K562 (cell line): ENCODE data around the gene TIGD1. TPM values are rescaled to one million over a fixed set of nuclear protein-coding genes. Genes with fewer than 3 reads are reported as not detected.
A peak's percentile ranks its signal among the peaks of the same experiment; 100 is the strongest.

ENCODE experiments used
- ATAC-seq: fragments of 200-7000 bp; cut with Tn5 transposase; 3 replicates; pipeline ENCODE4 v1.9.1; 2020; ENCODE audit warnings: moderate library complexity
- BruUV-seq: library from RNA; stranded (reverse); fragments of 400-500 nt; replicated peaks from 2 replicates; lab custom pipeline; 2021; lab: Mats Ljungman, UMichigan
- CTCF ChIA-PET: fragments of 300-600 bp; formaldehyde crosslinking; extraction: SDS; loops from one replicate; lab custom pipeline; 2021; ENCODE audit warnings: low intra/inter-chr PET ratio; lab: Yijun Ruan, JAX
- POLR2A ChIA-PET: fragments of 300-600, 350-650 bp; sonication (Branson Sonifier 250); formaldehyde crosslinking; extraction: SDS; loops from one replicate; lab custom pipeline; 2021; ENCODE audit warnings: antibody characterized with exemption, inconsistent platforms; lab: Yijun Ruan, JAX
- DNase-seq, 4 experiments: peaks; one replicate each; pipeline versions ENCODE4 v3.0.0 to v3.0.0-alpha.2; 2011 to 2018; ENCODE audit warnings: low spot score in 3 of 4, mixed read lengths in 3 of 4; ENCODE audit errors: extremely low read depth in 1 of 4
- FAIRE-seq: peaks from 2 replicates; lab custom pipeline; 2011; peaks lifted over from hg19 to GRCh38; lab: Jason Lieb, UNC
- H2AFZ ChIP-seq: 2 replicates; pipeline ENCODE4 v1.6.0; 2011; ENCODE audit warnings: low read depth, low read length, control low read depth, inconsistent platforms
- H3K27ac ChIP-seq: fragments of 200-600 bp; 3 replicates; pipeline ENCODE4 v1.8.0; 2011; ENCODE audit warnings: low read depth, mild to moderate bottlenecking, control low read depth, inconsistent platforms, low read length, moderate library complexity, mixed read lengths; ENCODE audit errors: extremely low read depth
- H3K27me3 ChIP-seq, 2 experiments: fragments of 300-600 bp in 1 of 2; 2 replicates in 1 of 2; 3 replicates in 1 of 2; pipeline versions ENCODE4 v1.6.0 to v1.8.0; 2011; ENCODE audit warnings: inconsistent platforms in 2 of 2, low read length in 2 of 2, mild to moderate bottlenecking in 1 of 2, mixed read lengths in 1 of 2, moderate library complexity in 1 of 2; ENCODE audit not compliant: control insufficient read depth in 2 of 2, insufficient read depth in 2 of 2
- H3K36me3 ChIP-seq: fragments of 300-600 bp; 3 replicates; pipeline ENCODE4 v1.8.0; 2011; ENCODE audit warnings: mild to moderate bottlenecking, low read length, inconsistent platforms; ENCODE audit not compliant: control insufficient read depth, insufficient read depth
- H3K4me1 ChIP-seq, 2 experiments: fragments of 200-600 bp in 1 of 2; replicated peaks in 1 of 2; 2 replicates in 1 of 2; 3 replicates in 1 of 2; pipeline versions ENCODE4 v1.5.1 to v1.8.0; 2011; ENCODE audit warnings: inconsistent platforms in 2 of 2, low read length in 2 of 2, mild to moderate bottlenecking in 1 of 2, mixed read lengths in 1 of 2, moderate library complexity in 1 of 2; ENCODE audit not compliant: control insufficient read depth in 2 of 2, insufficient read depth in 2 of 2
- H3K4me2 ChIP-seq: 2 replicates; pipeline ENCODE4 v1.6.1; 2011; ENCODE audit warnings: low read length, control low read depth, inconsistent platforms, mixed read lengths; ENCODE audit not compliant: insufficient read depth
- H3K4me3 ChIP-seq: fragments of 200-600 bp; sonication (generic), shearing (Covaris generic); 2 replicates; pipeline ENCODE4 v1.5.1; 2016; ENCODE audit warnings: control low read depth, inconsistent platforms
- H3K79me2 ChIP-seq: fragments of 200-600 bp; 3 replicates; pipeline ENCODE4 v1.8.0; 2011; ENCODE audit warnings: low read length, inconsistent platforms; ENCODE audit not compliant: control insufficient read depth, insufficient read depth
- H3K9ac ChIP-seq, 2 experiments: 2 replicates each; pipeline versions ENCODE4 v1.6.0 to v1.6.1; 2011; ENCODE audit warnings: low read depth in 2 of 2, low read length in 2 of 2, control low read depth in 1 of 2, inconsistent platforms in 1 of 2, mild to moderate bottlenecking in 1 of 2, mixed read lengths in 1 of 2; ENCODE audit not compliant: insufficient read depth in 1 of 2
- H3K9me1 ChIP-seq: one replicate; pipeline ENCODE4 v1.6.0; 2011; ENCODE audit warnings: inconsistent platforms, mild to moderate bottlenecking, low read length, moderate library complexity; ENCODE audit not compliant: control insufficient read depth, insufficient read depth
- H3K9me3 ChIP-seq: replicated peaks from 2 replicates; pipeline ENCODE4 v1.5.1; 2011; ENCODE audit warnings: low read depth, low read length, inconsistent platforms; ENCODE audit not compliant: control insufficient read depth, insufficient read depth
- H4K20me1 ChIP-seq: replicated peaks from 2 replicates; pipeline ENCODE4 v1.6.1; 2011; ENCODE audit warnings: low read length, inconsistent platforms, mixed read lengths; ENCODE audit not compliant: control insufficient read depth, insufficient read depth
- ATF3 ChIP-seq, 2 experiments: fragments of 450-650 bp in 1 of 2; sonication (generic) in 1 of 2; formaldehyde crosslinking in 1 of 2; IDR thresholded peaks in 1 of 2; conservative IDR thresholded peaks in 1 of 2; 2 replicates each; pipeline versions ENCODE4 v1.6.1 to v1.8.1; 2016 to 2023; ENCODE audit warnings: mild to moderate bottlenecking in 2 of 2, moderate library complexity in 2 of 2, inconsistent platforms in 1 of 2, missing genetic modification reagents in 1 of 2
- ATF7 ChIP-seq: fragments of 450-650 bp; IDR thresholded peaks from 2 replicates; pipeline ENCODE4 v1.7.1; 2014; ENCODE audit warnings: mild to moderate bottlenecking, moderate library complexity
- CBX5 ChIP-seq: IDR thresholded peaks from 2 replicates; pipeline ENCODE4 v1.6.1; 2014; ENCODE audit warnings: low read depth, borderline replicate concordance
- CEBPB ChIP-seq: fragments of 450-650 bp; IDR thresholded peaks from 2 replicates; pipeline ENCODE4 v1.6.1; 2016; ENCODE audit warnings: missing genetic modification characterization, missing compliant biosample characterization
- CREB1 ChIP-seq, 2 experiments: sonication (generic) in 1 of 2; formaldehyde crosslinking in 1 of 2; IDR thresholded peaks; 2 replicates each; pipeline versions ENCODE4 v1.6.1 to v1.8.0; 2012 to 2022; ENCODE audit warnings: inconsistent platforms in 1 of 2, mild to moderate bottlenecking in 1 of 2, missing genetic modification reagents in 1 of 2, moderate library complexity in 1 of 2
- CREM ChIP-seq: IDR thresholded peaks from 2 replicates; pipeline ENCODE4 v1.6.1; 2014; ENCODE audit warnings: antibody characterized with exemption, low read depth
- EGR1 ChIP-seq: fragments of 450-650 bp; conservative IDR thresholded peaks from 2 replicates; pipeline ENCODE4 v1.6.1; 2017; ENCODE audit warnings: mild to moderate bottlenecking
- ELF4 ChIP-seq: fragments of 450-650 bp; formaldehyde crosslinking; IDR thresholded peaks from 2 replicates; pipeline ENCODE4 v1.4.0; 2022; ENCODE audit warnings: missing genetic modification characterization
- HNRNPLL ChIP-seq: fragments of 200-400 bp; formaldehyde crosslinking; IDR thresholded peaks from 2 replicates; pipeline ENCODE4 v1.6.1; 2017; ENCODE audit warnings: low read length, low read depth, mild to moderate bottlenecking; ENCODE audit not compliant: poor library complexity, severe bottlenecking
- TCF15 ChIP-seq: fragments of 250-450 bp; sonication (Bioruptor Pico); IDR thresholded peaks from 2 replicates; pipeline ENCODE4 v1.8.0; 2022; ENCODE audit warnings: moderate library complexity, mild to moderate bottlenecking, inconsistent platforms
- ZBTB12 ChIP-seq: fragments of 250-450 bp; sonication (Bioruptor Pico); IDR thresholded peaks from 2 replicates; pipeline ENCODE4 v1.4.0; 2020
- WGBS: fragments of 100-300 bp; shearing (Covaris generic); methylation state at CpG from one replicate; pipeline ENCODE4 v1.1.6; 2016; ENCODE audit warnings: low coverage, mixed read lengths; ENCODE audit not compliant: insufficient coverage; ENCODE audit errors: missing lambda C conversion rate; 5-methylcytosine and 5-hydroxymethylcytosine counted together
- in situ Hi-C: fragments of 300-500 bp; cut with MboI; formaldehyde crosslinking; loops from 4 replicates; pipeline ENCODE4 v1.15.0; 2018; ENCODE audit warnings: inconsistent platforms, mixed read lengths
- intact Hi-C: fragments of 100-400 bp; cut with micrococcal nuclease; formaldehyde crosslinking; loops from 2 replicates; pipeline ENCODE4 v1.14.2; 2022
- polyA plus RNA-seq, 8 experiments: library from polyadenylated mRNA; depleted of rRNA in 4 of 8; stranded (reverse) in 5 of 8; unstranded in 3 of 8; fragments of >200 nt; fragmentation: Nextera tagmentation in 2 of 8; fragmentation: Illumina TruSeq in 1 of 8; extraction: Ambion mirVana in 2 of 8; extraction: Trizol in 1 of 8; gene quantifications; 2 replicates each; pipeline versions ENCODE4 v1.2.1 to v1.2.3, GENCODE V29; 2011 to 2014; ENCODE audit warnings: inconsistent platforms in 1 of 8, missing spikeins in 1 of 8
- total RNA-seq, 7 experiments: library from RNA; depleted of rRNA in 6 of 7; stranded (reverse); fragments of >200 nt in 6 of 7; fragmentation: Illumina TruSeq in 2 of 7; extraction: Trizol in 2 of 7; gene quantifications; 2 replicates each; pipeline versions ENCODE4 v1.2.1 to v1.2.3, GENCODE V29; 2011 to 2021; ENCODE audit warnings: low replicate concordance in 1 of 7

TIGD1 gene
- total and polyA plus RNA-seq, 9 of the 15 experiments (the other 6 are each of a cell fraction or from before 2014, with no cell fraction given): 2.0 to 10.1 (median 6.6) TPM

GRCh38 chr2:232503809-232504323 lies 46.5 kb downstream of the TIGD1 start:
- WGBS: 0% methylated on average over 12 of the region's 16 CpGs
- Histone ChIP-seq H3K9me1 (no peaks in the 10 kb centered on the region), H3K36me3 (no peaks in the 10 kb centered on the region), H3K9me3 (no peaks in the 10 kb centered on the region), H3K9ac (no peak overlapping the region)
- BruUV-seq: no TSS peak
- DNase-seq: no peak
- ATAC-seq: no peak
- no peak for TF ChIP-seq CEBPB (tag)
- peak; percentile 41 for TF ChIP-seq HNRNPLL
- TF ChIP-seq, all 486 proteins: peak for 1
- intact Hi-C loops (no loop called here), in situ Hi-C loops (no loop called here)
- no peaks in the 10 kb centered on the region for H4K20me1 ChIP-seq
- peaks cover 0 to 13% of the 10 kb centered on the region in 2 experiments; a peak in 2 of 5 replicates for H3K4me1 ChIP-seq
- CTCF ChIA-PET: no interaction called here
- POLR2A ChIA-PET: no interaction called here
- H3K4me2 ChIP-seq: no peak overlapping the region
- FAIRE-seq: no peak
- no peak overlapping the region for H3K4me3 ChIP-seq
- H3K27ac ChIP-seq: no peak overlapping the region
- no peak overlapping the region for H2AFZ ChIP-seq
- H3K79me2 ChIP-seq: no peaks in the 10 kb centered on the region
- peaks cover 3 to 46% of the 10 kb centered on the region in 2 experiments; a peak in 2 of 5 replicates for H3K27me3 ChIP-seq

GRCh38 chr2:232502911-232503808 lies 47.2 kb downstream of the TIGD1 start:
- peak; percentile 40 to 73 (median 56) for DNase-seq
- no peak overlapping the region for H3K4me2 ChIP-seq
- BruUV-seq: no TSS peak
- TF ChIP-seq TCF15 (CRISPR knock-in tag) (no peak), ELF4 (CRISPR knock-in tag) (no peak), ATF3 (IDR thresholded peaks at IDR 0.05) (peak; percentile 71; the same call in 1 of the 2 replicates), ATF3 (CRISPR knock-in tag; conservative IDR thresholded peaks at IDR 0.05) (no peak), ATF7 (peak; percentile 37; the same call in 1 of the 2 replicates), CREB1 (IDR thresholded peaks at IDR 0.05) (peak; percentile 91), CREB1 (CRISPR knock-in tag; IDR thresholded peaks at IDR 0.05) (peak; percentile 83), ZBTB12 (CRISPR knock-in tag) (peak; percentile 24; the same call in 1 of the 2 replicates), CREM (peak; percentile 92), CBX5 (no peak), EGR1 (peak; percentile 87)

More at GRCh38 chr2:232502911-232503808, 47.2 kb downstream of the TIGD1 start:
- ChIA-PET CTCF (no interaction called here), POLR2A (no interaction called here)
- H3K9me3 ChIP-seq: no peaks in the 10 kb centered on the region
- no peaks in the 10 kb centered on the region for H4K20me1 ChIP-seq
- 2% methylated on average over 14 of the region's 75 CpGs for WGBS
- in situ Hi-C loops: no loop called here
- no peaks in the 10 kb centered on the region for H3K9me1 ChIP-seq
- peaks cover 0 to 13% of the 10 kb centered on the region in 2 experiments; a peak in 2 of 5 replicates for H3K4me1 ChIP-seq
- H3K36me3 ChIP-seq: no peaks in the 10 kb centered on the region
- ATAC-seq (peak; percentile 58), FAIRE-seq (no peak)
- no peak overlapping the region for H2AFZ ChIP-seq
- H3K9ac ChIP-seq: no peak overlapping the region
- intact Hi-C loops: no loop called here
- no peaks in the 10 kb centered on the region for H3K79me2 ChIP-seq
- H3K27ac ChIP-seq: no peak overlapping the region
- peaks cover 3 to 45% of the 10 kb centered on the region in 2 experiments; a peak in 2 of 5 replicates for H3K27me3 ChIP-seq
- no peak overlapping the region for H3K4me3 ChIP-seq
